Stimulated activated CD4-positive, alpha-beta T cell treated with anti-CD3 and anti-CD28 coated beads, TNF-alpha, amount 100 ng/mL, for 4 hours (primary cell): Measurements from ENCODE around the gene C19orf25.
"Not testable (repeated sequence)": the region's sequence is repeated elsewhere in the genome, so short reads cannot be mapped to it uniquely, and the experiment has no call there.

Experiments used
- DNase-seq, 3 experiments: peaks; one replicate each; pipeline ENCODE4 v3.0.0-alpha.2; 2020; ENCODE audit warnings: low read depth in 3 of 3

C19orf25 gene

GRCh38 chr19:1481893-1482360, 2.9 kb upstream of the C19orf25 start:
- DNase-seq = no peak

DNA sequence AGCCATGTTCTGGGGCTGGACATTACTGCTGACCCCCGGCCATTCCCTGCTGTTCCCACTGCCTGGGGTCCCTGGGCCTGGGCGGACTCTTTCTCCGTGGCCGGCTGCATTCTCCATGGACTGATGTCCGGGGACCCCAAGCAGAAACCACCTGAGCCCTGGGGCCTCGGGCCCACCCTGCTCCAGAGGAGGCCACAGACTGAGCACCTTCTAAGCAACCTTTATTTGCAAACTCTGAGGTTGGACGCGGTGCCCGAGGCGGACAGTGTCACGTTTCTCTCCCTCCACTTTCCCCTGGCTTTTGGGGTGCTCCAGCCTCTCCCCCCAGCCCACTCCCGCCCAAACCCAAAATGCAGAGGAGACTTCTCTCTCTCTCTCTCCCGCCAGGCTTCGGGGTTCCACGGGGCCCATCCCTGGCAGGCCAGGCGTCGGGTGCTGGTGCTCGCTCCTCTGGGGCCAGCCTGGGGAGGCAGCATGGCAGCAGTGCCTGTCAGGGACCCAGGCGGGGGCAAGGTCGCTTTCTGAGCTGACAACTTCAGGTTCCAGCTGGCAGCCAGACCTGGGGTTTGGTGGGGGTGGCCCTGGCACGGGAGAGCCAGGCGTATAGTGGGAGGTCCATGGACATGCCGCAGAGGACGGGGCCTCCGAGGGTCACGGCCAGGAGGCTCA, 2.3 kb upstream of the C19orf25 start:
- DNase-seq = no peak

GRCh38 chr19:1477056-1477455, 2.0 kb downstream of the C19orf25 start:
- not testable (repeated sequence) for DNase-seq

- DNase-seq = no peak
These were observed 3.1 kb downstream of the C19orf25 start for GRCh38 chr19:1475751-1476437.

- DNase-seq = no peak
These were observed 4.2 kb downstream of the C19orf25 start for GRCh38 chr19:1474765-1475351.

DNA sequence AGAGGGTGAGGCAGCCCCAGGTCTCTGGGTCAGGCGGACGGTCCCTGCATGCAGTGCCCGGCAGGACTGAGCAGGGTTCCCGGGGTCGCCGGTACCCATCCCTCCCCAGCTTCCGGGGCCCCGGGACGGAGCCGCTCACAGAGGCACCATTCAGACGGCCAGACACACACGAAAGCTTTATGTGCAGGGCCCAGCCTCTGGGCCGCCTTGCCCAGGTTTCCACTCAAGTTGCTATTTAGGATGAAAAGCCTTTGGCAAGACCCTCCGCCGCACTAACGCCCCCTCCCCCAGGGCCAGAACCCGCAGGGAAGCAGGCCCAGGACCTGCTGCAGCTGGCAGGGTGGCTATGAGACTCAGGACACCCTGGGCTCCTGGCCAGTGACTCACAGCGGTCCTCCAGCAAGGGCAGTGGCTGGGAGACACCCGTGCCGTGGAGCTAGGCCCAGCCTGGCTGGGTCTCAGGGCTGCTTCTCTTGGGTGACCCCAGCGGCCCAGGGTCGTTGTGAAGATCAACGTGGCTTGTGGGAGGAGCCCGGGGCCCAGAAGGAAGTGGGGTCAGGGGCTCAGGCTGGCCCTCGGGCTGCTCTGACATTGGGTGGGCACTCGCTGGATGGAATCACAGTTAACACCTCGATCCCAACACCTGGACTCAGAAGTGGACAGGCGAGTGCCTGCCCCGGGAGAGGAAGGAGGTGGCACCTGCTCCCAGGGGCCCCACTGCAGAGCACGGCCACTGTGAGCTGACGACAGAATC, 4.8 kb downstream of the C19orf25 start:
- no peak for DNase-seq

DNA sequence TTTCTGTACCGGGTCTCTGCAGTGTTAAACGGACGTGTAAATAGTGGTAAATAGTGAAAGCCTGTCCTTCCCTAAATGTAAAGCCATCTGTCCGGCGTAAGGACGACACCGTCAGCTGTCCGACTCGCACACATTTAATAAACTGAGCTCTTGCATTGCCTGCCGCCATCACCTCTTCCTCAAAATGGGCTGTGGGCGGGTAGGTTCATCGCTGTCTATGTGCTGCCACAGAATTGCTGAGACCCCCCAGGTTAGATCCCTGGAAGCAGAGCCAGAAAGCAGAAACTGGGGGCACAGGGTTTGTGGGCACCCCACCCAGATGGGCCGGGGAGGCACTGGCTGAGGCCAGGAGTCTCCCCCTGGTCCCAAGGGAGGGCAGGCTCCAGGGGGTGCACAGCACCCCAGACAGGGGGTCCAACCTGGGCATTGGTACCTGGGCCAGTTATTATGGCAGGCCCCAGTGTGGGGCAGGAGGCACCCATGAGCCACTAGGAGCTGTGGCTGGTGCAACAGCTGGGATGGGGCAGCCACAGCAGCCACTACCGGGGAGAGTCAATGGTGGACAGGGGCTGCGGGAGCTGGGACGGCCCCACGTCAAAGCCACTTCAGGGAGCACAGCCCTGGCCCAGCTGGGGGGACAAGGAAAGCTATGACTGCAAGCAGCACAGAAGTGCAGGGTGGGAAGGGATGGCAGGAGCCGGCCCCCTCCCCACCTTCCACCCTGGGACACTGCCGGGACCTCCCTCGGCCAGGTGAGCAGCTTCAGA, 5.7 kb downstream of the C19orf25 start:
- no peak for DNase-seq

DNA sequence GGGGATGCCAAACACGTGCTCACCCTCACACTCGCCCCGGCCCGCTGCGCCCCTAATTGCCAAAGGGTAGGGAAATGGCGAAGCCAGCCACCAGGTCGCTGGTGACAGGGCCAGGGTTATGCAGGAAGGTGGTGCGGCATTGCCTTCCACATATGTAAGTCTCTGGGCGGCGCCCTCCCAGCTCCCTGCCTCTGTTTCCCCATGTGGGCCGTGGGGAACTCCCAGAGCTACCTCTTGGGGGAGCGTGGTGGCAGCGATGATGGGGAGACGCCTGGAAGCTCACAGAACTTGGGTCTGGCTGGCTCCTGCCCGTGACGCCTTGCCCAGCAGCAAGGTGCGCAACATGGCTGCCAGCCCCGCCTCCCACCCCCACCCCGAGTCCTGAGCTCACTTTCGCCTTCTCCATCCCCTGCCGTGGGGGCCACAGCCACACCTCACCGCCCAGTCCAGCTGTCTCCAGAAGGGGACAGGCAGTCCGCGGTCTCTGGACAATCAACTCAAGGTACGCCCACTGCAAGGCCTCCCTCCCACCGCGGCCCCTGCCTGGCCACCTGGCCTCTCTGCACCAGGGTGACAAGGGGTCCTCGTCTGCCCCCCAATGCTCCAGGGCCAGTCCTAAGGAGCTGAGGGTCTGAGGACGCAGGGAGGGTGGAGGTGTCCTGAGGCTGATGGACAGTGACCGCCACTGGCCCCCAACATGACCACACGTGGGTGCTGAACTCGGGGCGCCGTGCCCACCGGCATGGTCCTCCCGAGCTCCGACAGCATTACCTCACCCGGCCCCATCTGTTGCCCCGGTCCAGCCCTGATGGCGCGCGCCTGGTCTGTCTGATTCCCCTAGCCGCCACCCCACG, 6.6 kb downstream of the C19orf25 start:
- DNase-seq = no peak

GRCh38 chr19:1471515-1472160, 7.4 kb downstream of the C19orf25 start:
- no peak for DNase-seq

DNA sequence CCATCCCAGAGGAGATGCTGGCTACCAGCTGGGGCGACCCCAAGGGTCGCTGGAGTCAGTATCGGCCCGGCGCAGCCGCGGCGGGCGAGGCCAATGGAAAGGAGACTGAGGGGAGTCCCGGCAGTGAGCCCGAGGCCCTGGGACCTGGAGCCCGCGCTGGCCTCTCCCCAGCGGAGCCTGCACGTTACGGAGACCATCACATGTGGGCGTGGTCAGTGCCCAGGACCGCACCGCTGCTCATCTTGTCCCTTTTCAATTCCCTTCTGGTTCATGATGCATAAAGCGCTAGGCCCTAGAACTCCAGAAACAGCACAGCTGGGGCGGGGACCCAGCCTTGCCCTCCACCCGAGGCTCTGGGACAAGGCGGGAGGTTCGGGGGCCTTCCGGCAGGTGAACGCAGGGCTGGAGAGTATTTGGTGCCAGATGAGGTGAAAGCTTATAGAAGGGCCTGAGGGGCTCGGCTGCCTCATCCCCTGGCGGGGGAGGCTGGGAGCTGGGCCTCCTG, 8.0 kb downstream of the C19orf25 start:
- no peak for DNase-seq

DNA sequence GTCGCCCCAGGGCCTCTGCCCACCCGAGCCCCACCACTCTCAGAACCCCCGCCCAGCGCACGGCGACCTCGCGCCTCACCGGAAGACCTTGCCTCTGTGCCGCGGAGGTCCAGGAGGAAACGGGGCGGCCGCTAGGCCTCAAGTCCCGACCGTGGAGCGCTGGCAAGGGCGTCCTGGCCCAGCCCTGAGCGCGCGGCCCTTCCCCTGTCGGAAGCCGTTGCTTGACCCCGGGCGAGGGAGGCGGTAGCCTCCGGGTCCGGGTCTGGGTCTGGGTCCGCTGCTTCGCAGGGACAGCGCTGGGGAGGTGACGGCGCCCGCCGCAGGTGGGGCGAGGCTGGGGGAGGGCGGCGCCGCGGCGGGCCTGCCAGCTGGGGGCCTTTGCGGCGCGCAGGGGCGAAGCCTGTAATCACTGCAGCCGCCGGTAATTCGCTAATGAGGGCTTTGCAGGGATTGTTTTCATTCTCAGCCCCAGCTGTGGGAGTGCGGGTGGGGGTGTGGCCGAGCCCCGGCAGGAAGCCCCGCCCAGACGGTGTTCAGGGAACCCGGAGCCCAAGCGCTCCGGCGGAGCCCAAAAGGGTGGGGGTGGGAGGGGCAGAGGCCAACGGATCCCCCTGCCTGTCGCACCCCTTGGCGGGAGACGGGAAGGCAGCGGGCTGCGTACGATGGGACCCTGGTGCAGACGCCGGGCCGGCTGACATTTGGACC, 8.6 kb downstream of the C19orf25 start:
- DNase-seq = peak; percentile 54 to 69 (median 61)

DNA sequence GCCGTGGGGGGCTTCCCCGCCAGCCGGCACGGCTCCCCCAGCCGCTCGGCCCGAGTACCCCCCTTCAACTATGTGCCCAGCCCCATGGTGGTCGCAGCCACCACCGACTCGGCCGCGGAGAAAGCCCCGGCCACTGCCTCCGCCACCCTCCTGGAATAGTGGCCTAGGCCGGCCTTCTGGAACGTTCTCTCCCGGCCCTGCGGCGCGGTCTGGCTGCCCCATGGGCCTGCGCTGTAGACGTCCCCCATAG, 9.0 kb downstream of the C19orf25 start:
- no peak for DNase-seq

DNA sequence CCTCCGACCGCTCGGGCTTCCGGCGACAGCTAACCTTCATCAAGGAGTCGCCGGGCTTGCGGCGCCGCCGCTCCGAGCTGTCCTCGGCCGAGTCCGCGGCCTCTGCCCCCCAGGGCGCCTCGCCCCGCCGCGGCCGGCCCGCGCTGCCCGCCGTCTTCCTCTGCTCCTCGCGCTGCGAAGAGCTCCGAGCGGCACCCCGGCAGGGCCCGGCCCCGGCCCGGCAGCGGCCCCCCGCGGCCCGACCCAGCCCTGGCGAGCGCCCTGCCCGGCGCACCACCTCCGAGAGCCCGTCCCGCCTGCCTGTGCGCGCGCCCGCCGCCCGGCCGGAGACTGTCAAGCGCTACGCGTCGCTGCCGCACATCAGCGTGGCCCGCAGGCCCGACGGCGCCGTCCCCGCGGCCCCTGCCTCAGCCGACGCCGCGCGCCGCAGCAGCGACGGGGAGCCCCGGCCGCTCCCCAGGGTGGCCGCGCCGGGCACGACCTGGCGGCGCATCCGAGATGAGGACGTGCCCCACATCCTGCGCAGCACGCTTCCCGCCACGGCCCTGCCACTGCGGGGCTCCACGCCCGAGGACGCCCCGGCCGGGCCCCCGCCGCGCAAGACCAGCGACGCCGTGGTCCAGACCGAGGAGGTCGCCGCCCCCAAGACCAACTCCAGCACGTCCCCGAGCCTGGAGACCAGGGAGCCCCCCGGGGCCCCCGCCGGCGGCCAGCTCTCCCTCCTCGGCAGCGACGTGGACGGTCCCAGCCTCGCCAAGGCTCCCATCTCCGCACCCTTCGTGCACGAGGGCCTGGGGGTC, 9.6 kb downstream of the C19orf25 start:
- DNase-seq = no peak

DNA sequence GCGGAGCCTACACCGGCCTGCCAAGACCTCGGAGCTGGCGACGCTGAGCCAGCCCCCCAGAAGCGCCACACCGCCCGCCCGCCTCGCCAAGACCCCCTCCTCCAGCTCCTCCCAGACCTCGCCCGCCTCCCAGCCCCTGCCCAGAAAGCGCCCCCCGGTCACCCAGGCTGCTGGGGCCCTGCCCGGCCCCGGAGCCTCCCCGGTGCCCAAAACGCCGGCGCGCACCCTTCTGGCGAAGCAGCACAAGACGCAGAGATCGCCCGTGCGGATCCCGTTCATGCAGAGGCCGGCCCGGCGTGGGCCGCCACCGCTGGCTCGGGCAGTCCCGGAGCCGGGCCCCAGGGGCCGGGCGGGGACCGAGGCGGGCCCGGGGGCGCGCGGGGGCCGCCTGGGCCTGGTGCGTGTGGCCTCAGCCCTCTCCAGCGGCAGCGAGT, 10.2 kb downstream of the C19orf25 start:
- DNase-seq = no peak

DNA sequence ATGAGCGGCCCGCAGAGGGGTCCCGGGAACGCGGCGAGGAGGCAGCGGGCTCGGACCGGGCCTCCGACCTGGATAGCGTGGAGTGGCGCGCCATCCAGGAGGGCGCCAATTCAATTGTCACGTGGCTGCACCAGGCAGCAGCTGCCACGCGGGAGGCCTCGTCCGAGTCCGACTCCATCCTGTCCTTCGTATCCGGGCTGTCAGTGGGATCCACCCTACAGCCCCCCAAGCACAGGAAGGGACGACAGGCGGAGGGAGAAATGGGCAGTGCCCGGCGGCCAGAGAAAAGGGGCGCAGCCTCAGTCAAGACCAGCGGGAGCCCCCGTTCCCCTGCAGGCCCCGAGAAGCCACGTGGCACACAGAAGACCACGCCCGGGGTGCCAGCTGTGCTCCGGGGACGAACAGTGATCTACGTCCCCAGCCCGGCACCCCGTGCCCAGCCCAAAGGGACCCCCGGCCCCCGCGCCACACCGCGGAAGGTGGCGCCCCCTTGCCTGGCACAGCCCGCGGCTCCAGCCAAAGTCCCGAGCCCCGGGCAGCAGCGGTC, 10.7 kb downstream of the C19orf25 start:
- DNase-seq = no peak

DNA sequence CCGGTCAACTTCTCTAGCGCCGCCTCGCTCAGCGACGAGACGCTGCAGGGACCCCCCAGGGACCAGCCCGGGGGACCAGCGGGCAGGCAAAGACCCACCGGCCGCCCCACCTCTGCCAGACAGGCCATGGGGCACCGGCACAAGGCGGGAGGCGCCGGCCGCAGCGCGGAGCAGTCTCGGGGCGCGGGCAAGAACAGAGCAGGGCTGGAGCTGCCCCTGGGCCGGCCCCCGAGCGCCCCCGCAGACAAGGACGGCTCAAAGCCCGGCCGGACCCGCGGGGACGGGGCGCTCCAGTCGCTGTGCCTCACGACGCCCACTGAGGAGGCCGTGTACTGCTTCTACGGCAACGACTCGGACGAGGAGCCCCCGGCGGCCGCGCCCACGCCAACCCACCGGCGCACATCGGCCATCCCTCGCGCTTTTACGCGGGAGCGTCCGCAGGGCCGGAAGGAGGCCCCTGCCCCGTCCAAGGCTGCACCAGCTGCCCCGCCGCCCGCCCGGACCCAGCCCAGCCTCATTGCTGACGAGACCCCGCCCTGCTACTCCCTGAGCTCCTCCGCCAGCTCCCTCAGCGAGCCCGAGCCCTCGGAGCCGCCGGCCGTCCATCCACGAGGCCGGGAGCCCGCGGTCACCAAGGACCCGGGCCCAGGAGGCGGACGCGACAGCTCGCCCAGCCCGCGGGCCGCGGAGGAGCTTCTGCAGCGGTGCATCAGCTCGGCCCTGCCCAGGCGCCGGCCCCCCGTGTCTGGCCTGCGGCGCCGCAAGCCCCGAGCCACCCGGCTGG, 11.3 kb downstream of the C19orf25 start:
- DNase-seq = no peak

DNA sequence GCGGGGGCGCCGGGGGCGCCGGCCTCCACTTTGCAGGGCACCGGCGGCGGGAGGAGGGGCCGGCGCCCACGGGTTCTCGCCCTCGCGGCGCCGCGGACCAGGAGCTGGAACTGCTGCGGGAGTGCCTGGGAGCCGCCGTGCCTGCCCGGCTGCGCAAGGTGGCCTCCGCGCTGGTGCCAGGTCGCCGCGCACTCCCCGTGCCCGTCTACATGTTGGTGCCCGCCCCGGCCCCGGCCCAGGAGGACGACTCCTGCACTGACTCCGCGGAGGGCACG, 11.9 kb downstream of the C19orf25 start:
- DNase-seq = no peak
